Activated CD4-positive, CD25-positive, alpha-beta regulatory T cell treated with anti-CD3 and anti-CD28 coated beads, Interleukin-2, amount 50 U/mL, for 16 hours (primary cell): ENCODE results near the gene CCNQ.

Experiments used
- DNase-seq: peaks from one replicate; pipeline ENCODE4 v3.0.0-alpha.2; 2020; ENCODE audit warnings: low read depth, low spot score

Gene CCNQ

GRCh38 chrX:153598541-153599191 is at the start of gene CCNQ:
Gene CCNQ, minus strand, starts transcription at chrX:153599139. Its CDS starts 66 bp downstream, at chrX:153599073.
- no peak for DNase-seq

- no peak for DNase-seq
Measured at GRCh38 chrX:153647461-153648357, 48.8 kb upstream of the CCNQ start.

GRCh38 chrX:153646620-153647373 is 47.9 kb upstream of the CCNQ start, which contains the start of gene DUSP9:
Gene DUSP9, plus strand, starts transcription at chrX:153647203. Its CDS starts 751 bp downstream, at chrX:153647954.
- no peak for DNase-seq

- no peak for DNase-seq
Measured at GRCh38 chrX:153645921-153646488, 47.1 kb upstream of the CCNQ start.

DNA sequence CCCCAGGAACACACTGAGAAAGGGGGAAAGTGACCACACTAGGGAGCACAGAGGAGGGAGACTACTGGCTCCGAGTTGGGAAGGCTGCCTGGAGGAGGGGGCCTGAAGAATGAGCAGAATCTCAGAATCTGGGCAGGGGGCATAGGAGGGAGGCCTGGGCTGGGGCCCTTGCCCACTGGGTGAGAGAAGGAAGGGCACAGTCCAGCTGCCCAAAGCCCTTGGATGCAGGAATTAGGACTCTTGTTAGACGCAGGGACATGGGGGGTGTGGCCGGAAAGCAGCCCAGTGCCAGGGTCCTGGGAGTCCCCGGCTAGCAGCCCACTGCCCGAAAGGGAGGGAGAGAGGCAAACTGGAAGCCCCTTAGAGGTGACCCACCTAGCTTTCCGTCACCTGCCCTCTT is 46.2 kb upstream of the CCNQ start:
- no peak for DNase-seq

- DNase-seq: no peak
Measured at GRCh38 chrX:153644356-153645125, 45.6 kb upstream of the CCNQ start.

GRCh38 chrX:153643431-153644351 is 44.8 kb upstream of the CCNQ start:
- no peak for DNase-seq

DNA sequence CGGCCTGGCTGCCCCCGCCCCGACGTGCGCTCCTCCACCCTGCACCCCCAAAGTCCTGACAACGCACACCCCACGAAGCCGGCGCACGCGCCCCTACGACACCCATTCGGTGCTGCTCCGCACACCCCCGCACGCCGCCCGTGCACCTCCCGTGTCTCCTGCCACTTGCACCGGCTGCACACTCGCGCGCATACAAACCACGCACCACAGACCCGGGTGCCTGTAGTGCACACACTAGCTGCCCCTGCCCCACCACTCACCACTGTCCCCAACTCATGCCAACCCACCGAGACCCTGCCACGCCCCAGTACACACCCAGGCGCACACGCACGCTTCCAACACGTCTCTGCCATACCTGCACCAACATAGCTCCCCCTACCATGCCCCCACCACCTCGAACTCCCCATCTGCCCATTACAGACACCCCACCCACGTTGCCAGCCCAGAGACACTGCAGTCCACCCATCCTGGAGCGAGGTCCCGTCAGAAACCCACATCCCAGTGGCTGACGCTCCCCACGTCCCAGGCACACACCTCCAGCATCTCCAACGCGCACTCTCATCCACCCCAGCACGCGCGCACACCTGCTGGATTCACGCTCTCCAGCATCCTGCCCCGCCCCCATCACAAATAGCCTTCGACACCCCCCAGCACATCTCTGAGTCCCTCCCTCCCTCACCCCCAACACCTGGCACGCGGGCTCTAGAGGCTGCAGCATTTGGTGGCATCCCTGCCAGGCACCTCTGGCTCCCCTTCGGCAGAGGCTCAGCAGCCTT is 43.9 kb upstream of the CCNQ start:
- DNase-seq: no peak

DNA sequence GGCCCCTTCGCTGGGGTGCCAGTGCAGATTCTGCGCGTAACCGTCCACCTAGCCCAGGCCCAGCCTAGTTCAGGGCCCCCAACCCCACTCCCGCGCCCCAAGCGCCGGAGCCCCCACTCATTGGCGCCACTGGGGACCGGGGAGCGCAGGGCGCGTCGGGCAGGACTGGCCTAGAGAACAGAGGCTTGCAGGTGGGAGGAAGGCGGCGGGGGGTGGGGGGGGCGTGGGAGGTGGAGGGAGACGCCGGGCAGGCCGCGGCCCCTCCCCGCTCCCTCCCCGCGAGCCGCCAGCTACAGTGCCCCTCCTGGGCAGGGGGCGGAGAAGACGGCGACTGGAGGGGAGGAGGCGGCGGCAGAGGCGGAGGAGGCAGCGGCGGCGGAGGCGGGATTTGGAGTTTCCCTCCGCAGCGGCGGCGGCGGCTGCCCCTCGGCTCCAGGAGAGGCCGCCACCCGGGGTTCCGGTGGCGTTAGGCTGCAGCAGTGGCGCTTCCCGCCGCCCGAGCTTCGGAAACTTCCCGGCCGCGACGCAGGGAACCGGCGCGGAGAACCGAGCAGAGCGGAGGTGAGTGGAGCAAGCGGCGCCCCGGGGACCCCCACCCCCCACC is 43.2 kb upstream of the CCNQ start:
- no peak for DNase-seq

DNA sequence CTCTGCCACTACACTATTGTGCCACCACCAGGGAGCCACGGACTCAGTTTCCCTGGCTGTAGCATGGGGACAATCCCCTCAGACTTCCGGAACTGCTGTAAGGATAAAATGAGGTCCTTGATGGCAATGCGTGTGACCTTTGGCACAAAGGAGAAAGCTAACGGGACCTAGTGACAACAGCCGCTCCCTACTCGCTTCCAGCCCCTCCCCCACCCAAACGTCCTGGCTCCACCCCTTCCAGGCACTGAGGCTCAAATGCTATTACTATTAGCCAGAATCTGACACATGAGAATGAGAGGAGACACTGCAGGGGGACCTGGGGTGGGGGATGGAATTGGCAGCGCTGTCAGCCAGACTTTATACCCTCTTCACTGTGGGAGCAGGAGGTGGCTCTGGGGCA is 42.7 kb upstream of the CCNQ start:
- no peak for DNase-seq

- DNase-seq: no peak
Measured at GRCh38 chrX:153640736-153641575, 42.0 kb upstream of the CCNQ start.

- DNase-seq: no peak
Measured at GRCh38 chrX:153640045-153640686, 41.2 kb upstream of the CCNQ start.

- DNase-seq: no peak
Measured at GRCh38 chrX:153639177-153640044, 40.5 kb upstream of the CCNQ start.

DNA sequence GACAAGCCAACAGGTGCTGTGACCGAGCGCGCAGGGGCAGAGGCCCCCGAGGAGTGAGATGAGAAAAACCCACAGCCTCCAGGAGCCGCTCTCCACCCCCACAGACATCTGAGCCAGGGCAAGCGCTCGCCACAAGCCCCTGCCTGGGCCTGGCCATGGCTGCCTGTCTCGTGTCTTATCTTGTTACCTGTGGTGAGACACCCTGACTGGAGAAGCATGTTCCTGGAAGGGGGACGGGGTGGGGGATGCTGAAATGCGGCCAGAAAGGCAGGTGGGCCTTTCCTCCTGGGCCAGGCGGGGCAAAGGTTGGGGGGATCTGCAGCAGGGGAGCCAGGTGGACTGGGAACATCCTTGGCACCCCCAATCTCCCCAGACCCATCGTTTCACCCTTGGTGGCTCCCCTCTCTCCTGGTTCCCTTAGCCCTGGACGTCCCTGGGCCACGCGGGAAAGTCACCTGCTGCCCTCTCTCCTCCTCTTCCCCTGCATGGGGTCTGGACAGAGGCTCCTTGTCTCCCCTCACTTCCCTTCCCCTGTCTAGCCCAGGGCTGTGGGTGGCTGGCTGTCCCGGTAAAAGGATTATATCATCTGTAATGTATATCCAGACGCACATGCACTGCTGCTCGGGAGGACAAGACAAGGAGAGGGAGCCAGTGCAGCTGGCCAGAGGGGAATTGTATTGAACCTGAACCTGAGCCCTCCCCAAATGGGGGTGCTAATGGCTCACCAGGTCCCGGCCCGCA is 39.7 kb upstream of the CCNQ start:
- no peak for DNase-seq

DNA sequence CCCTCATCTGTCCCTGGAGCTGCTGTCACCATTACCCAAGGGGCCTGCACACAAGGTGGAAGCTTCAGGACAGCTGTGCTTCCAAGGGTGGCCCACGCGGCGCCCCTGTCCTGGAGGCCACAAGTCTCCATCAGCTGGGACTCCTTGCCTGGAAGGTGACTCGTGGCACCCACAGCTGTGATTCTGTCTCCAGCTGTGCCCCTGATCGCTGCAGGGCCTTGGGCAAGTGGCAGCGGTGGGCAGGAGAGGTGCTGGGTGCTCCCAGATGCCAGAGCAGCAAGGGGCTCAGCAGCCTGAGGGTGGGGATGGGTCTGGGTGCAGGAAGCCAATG is 39.1 kb upstream of the CCNQ start:
- DNase-seq: no peak
